HCT116 (cell line): Measurements from ENCODE around the gene KCNMB4. TPM values are rescaled to one million over a fixed set of nuclear protein-coding genes. Genes with fewer than 3 reads are reported as not detected.

ENCODE experiments used
- ATAC-seq: fragments of 200-7000 bp; cut with Tn5 transposase; 2 replicates; pipeline ENCODE4 v1.9.1; 2020; ENCODE audit warnings: mild to moderate bottlenecking, moderate library complexity
- BruUV-seq: library from RNA; stranded (reverse); fragments of 400-500 nt; replicated peaks from 2 replicates; lab custom pipeline; 2021; lab: Mats Ljungman, UMichigan
- CTCF ChIA-PET: fragments of 300-600 bp; sonication (Branson Sonifier 250); formaldehyde crosslinking; loops from one replicate; lab custom pipeline; 2021; ENCODE audit warnings: antibody characterized with exemption; lab: Charles Lee
- POLR2A ChIA-PET: fragments of 300-600, 350-600 bp; sonication (Branson Sonifier 250); formaldehyde crosslinking; loops from one replicate; lab custom pipeline; 2021; ENCODE audit warnings: antibody characterized with exemption; lab: Charles Lee
- RAD21 ChIA-PET, 2 experiments: fragments of 300-600 bp; sonication (Branson Sonifier 250); formaldehyde crosslinking; loops; one replicate each; lab custom pipeline; 2023; ENCODE audit warnings: low total read pairs in 2 of 2; ENCODE audit not compliant: uncharacterized antibody in 2 of 2, unreplicated experiment in 2 of 2, low non-redundant PET in 1 of 2; lab: Charles Lee
- DNase-seq: peaks from one replicate; pipeline ENCODE4 v3.0.0-alpha.2; 2010; ENCODE audit warnings: low read depth, low spot score
- H2AFZ ChIP-seq: fragments of 200-600 bp; shearing (Covaris generic), sonication (generic); 2 replicates; pipeline ENCODE4 v1.6.1; 2017; ENCODE audit warnings: low read depth, mixed run types, mixed read lengths, antibody characterized with exemption, low read length; ENCODE audit not compliant: poor library complexity, severe bottlenecking
- H3K27ac ChIP-seq: 2 replicates; pipeline ENCODE4 v1.5.1; 2012; ENCODE audit warnings: low read depth, low read length
- H3K27me3 ChIP-seq: fragments of 200-600 bp; sonication (generic); 2 replicates; pipeline ENCODE4 v1.6.1; 2016; ENCODE audit warnings: mixed run types, low read length, mixed read lengths; ENCODE audit not compliant: insufficient read depth
- H3K36me3 ChIP-seq, 2 experiments: fragments of 200-500 bp in 1 of 2; fragments of 200-600 bp in 1 of 2; sonication (Bioruptor generic) in 1 of 2; sonication (generic) in 1 of 2; 2 replicates each; pipeline versions ENCODE4 v1.5.1 to v1.6.1; 2014 to 2016; ENCODE audit warnings: low read length in 2 of 2, inconsistent platforms in 1 of 2, mixed read lengths in 1 of 2, mixed run types in 1 of 2; ENCODE audit not compliant: insufficient read depth in 2 of 2, control insufficient read depth in 1 of 2
- H3K4me1 ChIP-seq, 2 experiments: fragments of 200-600 bp in 1 of 2; sonication (generic) in 1 of 2; 2 replicates each; pipeline versions ENCODE4 v1.5.1 to v1.6.1; 2012 to 2017; ENCODE audit warnings: low read length in 2 of 2, inconsistent platforms in 1 of 2, mild to moderate bottlenecking in 1 of 2, mixed read lengths in 1 of 2, mixed run types in 1 of 2, moderate library complexity in 1 of 2; ENCODE audit not compliant: insufficient read depth in 2 of 2, control insufficient read depth in 1 of 2
- H3K4me2 ChIP-seq: fragments of 200-600 bp; sonication (generic); 2 replicates; pipeline ENCODE4 v1.6.1; 2017; ENCODE audit warnings: mixed run types, low read length, mixed read lengths
- H3K4me3 ChIP-seq, 2 experiments: fragments of 200-600 bp in 1 of 2; sonication (generic) in 1 of 2; replicated peaks in 1 of 2; 2 replicates each; pipeline ENCODE4 v1.5.1; 2011 to 2016; ENCODE audit warnings: low read length in 2 of 2, control low read depth in 1 of 2, low read depth in 1 of 2, mild to moderate bottlenecking in 1 of 2, mixed read lengths in 1 of 2, mixed run types in 1 of 2
- H3K79me2 ChIP-seq: fragments of 200-600 bp; sonication (generic); 2 replicates; pipeline ENCODE4 v1.6.1; 2017; ENCODE audit warnings: mild to moderate bottlenecking, mixed run types, low read length, moderate library complexity, mixed read lengths; ENCODE audit not compliant: insufficient read depth
- H3K9ac ChIP-seq: fragments of 200-600 bp; sonication (generic); 2 replicates; pipeline ENCODE4 v1.6.1; 2016; ENCODE audit warnings: low read length, mixed read lengths
- H3K9me2 ChIP-seq: fragments of 200-600 bp; sonication (generic), shearing (Covaris generic); 2 replicates; pipeline ENCODE4 v1.6.1; 2017; ENCODE audit warnings: mixed run types, mild to moderate bottlenecking, moderate library complexity; ENCODE audit not compliant: insufficient read depth
- H3K9me3 ChIP-seq, 2 experiments: fragments of 200-500 bp in 1 of 2; fragments of 200-600 bp in 1 of 2; sonication (Bioruptor generic) in 1 of 2; sonication (generic) in 1 of 2; 2 replicates each; pipeline ENCODE4 v1.6.1; 2014 to 2017; ENCODE audit warnings: low read length in 2 of 2, mixed read lengths in 2 of 2, inconsistent platforms in 1 of 2, low read depth in 1 of 2, mild to moderate bottlenecking in 1 of 2, mixed run types in 1 of 2, moderate library complexity in 1 of 2; ENCODE audit not compliant: control insufficient read depth in 1 of 2, insufficient read depth in 1 of 2
- H4K20me1 ChIP-seq: fragments of 200-600 bp; sonication (generic), shearing (Covaris generic); 2 replicates; pipeline ENCODE4 v1.6.1; 2017; ENCODE audit warnings: mixed run types, mild to moderate bottlenecking, moderate library complexity; ENCODE audit not compliant: insufficient read depth
- CBX3 ChIP-seq: IDR thresholded peaks from 2 replicates; pipeline ENCODE4 v1.6.1; 2012; ENCODE audit warnings: low read depth
- EZH2 ChIP-seq: fragments of 200-600 bp; sonication (generic); IDR thresholded peaks from 2 replicates; pipeline ENCODE4 v1.6.1; 2017; ENCODE audit warnings: antibody characterized with exemption, mixed run types
- FOSL1 ChIP-seq: IDR thresholded peaks from 2 replicates; pipeline ENCODE4 v1.6.1; 2012; ENCODE audit warnings: low read depth
- RAD21 ChIP-seq: IDR thresholded peaks from 2 replicates; pipeline ENCODE4 v1.6.1; 2012; ENCODE audit warnings: low read depth, mild to moderate bottlenecking
- SRF ChIP-seq: IDR thresholded peaks from 2 replicates; pipeline ENCODE4 v1.6.1; 2012; ENCODE audit warnings: low read depth
- ZFX ChIP-seq: fragments of 450-650 bp; IDR thresholded peaks from 2 replicates; pipeline ENCODE4 v1.6.1; 2017
- intact Hi-C: fragments of 100-400 bp; cut with micrococcal nuclease; formaldehyde crosslinking; loops from 2 replicates; pipeline ENCODE4 v1.10.0; 2022
- total RNA-seq: library from RNA; stranded (reverse); gene quantifications from one replicate; pipeline ENCODE4 v1.2.1, GENCODE V29; 2021; ENCODE audit not compliant: unreplicated experiment
- TF ChIP-seq, protein P1 (sequence below): IDR thresholded peaks from 2 replicates; pipeline ENCODE4 v1.6.1; 2012
- TF ChIP-seq, protein P2 (sequence below): IDR thresholded peaks from 2 replicates; pipeline ENCODE4 v1.6.1; 2012; ENCODE audit warnings: low read depth
- TF ChIP-seq, protein P3 (sequence below): IDR thresholded peaks from 2 replicates; pipeline ENCODE4 v1.6.1; 2011; ENCODE audit warnings: mild to moderate bottlenecking, low read length, moderate library complexity; ENCODE audit not compliant: insufficient replicate concordance; ENCODE audit errors: extremely low read depth
- TF ChIP-seq, protein P4 (sequence below): IDR thresholded peaks from 2 replicates; pipeline ENCODE4 v1.6.1; 2012

Gene KCNMB4
- total RNA-seq, 1 experiment from 2014 or later = 5.0 TPM

DNA sequence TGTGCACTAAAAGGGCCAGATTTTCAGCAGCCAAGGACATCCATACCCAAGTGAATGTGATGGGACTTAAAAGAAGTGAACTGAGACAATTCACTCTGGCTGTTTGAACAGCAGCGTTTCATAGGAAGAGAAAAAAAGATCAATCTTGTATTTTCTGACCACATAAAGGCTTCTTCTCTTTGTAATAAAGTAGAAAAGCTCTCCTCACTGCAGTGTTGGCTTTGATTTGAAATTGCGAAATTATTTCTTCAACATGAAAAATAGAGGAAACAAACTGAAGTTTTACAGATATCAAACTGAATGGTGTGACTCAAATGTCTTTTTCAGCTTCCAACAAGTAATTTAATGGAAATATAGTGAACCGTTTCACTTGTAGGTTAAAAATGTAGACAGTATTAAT, 11.3 kb upstream of the KCNMB4 start:
- Histone ChIP-seq H3K4me2 (no peak overlapping the region), H2AFZ (no peak overlapping the region), H3K9ac (no peak overlapping the region), H3K27ac (no peak overlapping the region), H3K4me3 (no peak overlapping the region), H3K4me1 (no peaks in the 10 kb centered on the region), H3K36me3 (peaks cover 0 to 13% of the 10 kb centered on the region in 2 experiments; a peak in 2 of 4 replicates), H3K9me2 (no peaks in the 10 kb centered on the region), H3K27me3 (no peaks in the 10 kb centered on the region), H4K20me1 (no peaks in the 10 kb centered on the region), H3K79me2 (no peaks in the 10 kb centered on the region), H3K9me3 (no peaks in the 10 kb centered on the region)
- POLR2A ChIA-PET = no interaction called here
- CTCF ChIA-PET = no interaction called here
- ATAC-seq (no peak), DNase-seq (no peak)
- BruUV-seq = no TSS peak
- TF ChIP-seq, protein P1, sequence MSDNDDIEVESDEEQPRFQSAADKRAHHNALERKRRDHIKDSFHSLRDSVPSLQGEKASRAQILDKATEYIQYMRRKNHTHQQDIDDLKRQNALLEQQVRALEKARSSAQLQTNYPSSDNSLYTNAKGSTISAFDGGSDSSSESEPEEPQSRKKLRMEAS = no peak
- TF ChIP-seq FOSL1 (no peak), EZH2 (no peak), ZFX (no peak)
- intact Hi-C loops = no loop called here
- RAD21 ChIA-PET = no interaction called here

DNA sequence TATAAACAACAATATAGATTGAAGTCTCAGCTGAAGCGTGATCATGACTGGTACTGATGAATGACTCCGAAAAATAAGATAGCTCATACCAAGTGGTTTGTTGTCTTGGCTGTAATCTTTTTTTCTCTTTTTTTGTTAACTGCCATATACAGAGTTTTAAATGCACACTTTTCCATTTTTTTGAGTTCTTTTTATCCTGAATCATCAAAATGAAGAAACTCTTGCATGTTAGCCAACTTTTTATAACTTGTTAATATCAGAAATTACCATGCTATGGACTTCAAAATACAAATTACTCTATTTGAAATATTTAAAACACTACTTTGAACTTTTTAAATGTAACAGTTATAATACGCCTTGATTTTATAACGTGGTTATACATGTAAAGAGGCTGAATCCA, 10.1 kb upstream of the KCNMB4 start:
- H3K9me2 ChIP-seq = no peaks in the 10 kb centered on the region
- no peak overlapping the region for H2AFZ ChIP-seq
- no peaks in the 10 kb centered on the region for H3K27me3 ChIP-seq
- TF ChIP-seq, protein P2, sequence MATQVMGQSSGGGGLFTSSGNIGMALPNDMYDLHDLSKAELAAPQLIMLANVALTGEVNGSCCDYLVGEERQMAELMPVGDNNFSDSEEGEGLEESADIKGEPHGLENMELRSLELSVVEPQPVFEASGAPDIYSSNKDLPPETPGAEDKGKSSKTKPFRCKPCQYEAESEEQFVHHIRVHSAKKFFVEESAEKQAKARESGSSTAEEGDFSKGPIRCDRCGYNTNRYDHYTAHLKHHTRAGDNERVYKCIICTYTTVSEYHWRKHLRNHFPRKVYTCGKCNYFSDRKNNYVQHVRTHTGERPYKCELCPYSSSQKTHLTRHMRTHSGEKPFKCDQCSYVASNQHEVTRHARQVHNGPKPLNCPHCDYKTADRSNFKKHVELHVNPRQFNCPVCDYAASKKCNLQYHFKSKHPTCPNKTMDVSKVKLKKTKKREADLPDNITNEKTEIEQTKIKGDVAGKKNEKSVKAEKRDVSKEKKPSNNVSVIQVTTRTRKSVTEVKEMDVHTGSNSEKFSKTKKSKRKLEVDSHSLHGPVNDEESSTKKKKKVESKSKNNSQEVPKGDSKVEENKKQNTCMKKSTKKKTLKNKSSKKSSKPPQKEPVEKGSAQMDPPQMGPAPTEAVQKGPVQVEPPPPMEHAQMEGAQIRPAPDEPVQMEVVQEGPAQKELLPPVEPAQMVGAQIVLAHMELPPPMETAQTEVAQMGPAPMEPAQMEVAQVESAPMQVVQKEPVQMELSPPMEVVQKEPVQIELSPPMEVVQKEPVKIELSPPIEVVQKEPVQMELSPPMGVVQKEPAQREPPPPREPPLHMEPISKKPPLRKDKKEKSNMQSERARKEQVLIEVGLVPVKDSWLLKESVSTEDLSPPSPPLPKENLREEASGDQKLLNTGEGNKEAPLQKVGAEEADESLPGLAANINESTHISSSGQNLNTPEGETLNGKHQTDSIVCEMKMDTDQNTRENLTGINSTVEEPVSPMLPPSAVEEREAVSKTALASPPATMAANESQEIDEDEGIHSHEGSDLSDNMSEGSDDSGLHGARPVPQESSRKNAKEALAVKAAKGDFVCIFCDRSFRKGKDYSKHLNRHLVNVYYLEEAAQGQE = no peak
- TF ChIP-seq, protein P3, sequence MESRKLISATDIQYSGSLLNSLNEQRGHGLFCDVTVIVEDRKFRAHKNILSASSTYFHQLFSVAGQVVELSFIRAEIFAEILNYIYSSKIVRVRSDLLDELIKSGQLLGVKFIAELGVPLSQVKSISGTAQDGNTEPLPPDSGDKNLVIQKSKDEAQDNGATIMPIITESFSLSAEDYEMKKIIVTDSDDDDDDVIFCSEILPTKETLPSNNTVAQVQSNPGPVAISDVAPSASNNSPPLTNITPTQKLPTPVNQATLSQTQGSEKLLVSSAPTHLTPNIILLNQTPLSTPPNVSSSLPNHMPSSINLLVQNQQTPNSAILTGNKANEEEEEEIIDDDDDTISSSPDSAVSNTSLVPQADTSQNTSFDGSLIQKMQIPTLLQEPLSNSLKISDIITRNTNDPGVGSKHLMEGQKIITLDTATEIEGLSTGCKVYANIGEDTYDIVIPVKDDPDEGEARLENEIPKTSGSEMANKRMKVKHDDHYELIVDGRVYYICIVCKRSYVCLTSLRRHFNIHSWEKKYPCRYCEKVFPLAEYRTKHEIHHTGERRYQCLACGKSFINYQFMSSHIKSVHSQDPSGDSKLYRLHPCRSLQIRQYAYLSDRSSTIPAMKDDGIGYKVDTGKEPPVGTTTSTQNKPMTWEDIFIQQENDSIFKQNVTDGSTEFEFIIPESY = no peak
- TF ChIP-seq, protein P4, sequence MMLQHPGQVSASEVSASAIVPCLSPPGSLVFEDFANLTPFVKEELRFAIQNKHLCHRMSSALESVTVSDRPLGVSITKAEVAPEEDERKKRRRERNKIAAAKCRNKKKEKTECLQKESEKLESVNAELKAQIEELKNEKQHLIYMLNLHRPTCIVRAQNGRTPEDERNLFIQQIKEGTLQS = no peak
- TF ChIP-seq RAD21 = no peak
- TF ChIP-seq CBX3 = no peak
- no peak for TF ChIP-seq EZH2
- no peak for TF ChIP-seq SRF
- TF ChIP-seq, all 23 proteins: peak for 0
- H3K9me3 ChIP-seq = no peaks in the 10 kb centered on the region
- CTCF ChIA-PET = no interaction called here
- no peak overlapping the region for H3K4me3 ChIP-seq
- intact Hi-C loops = no loop called here
- no peaks in the 10 kb centered on the region for H4K20me1 ChIP-seq
- no peaks in the 10 kb centered on the region for H3K79me2 ChIP-seq
- no TSS peak for BruUV-seq
- ATAC-seq (no peak), DNase-seq (no peak)
- H3K9ac ChIP-seq = no peak overlapping the region
- RAD21 ChIA-PET = interaction anchor here in 1 of 2 experiments (0.6 kb wide), 1 partner anchor 113 kb away, joined by 3 read pairs; no protein-coding TSS in a partner anchor
- peaks cover 0 to 13% of the 10 kb centered on the region in 2 experiments; a peak in 2 of 4 replicates for H3K36me3 ChIP-seq
- POLR2A ChIA-PET = no interaction called here
- no peaks in the 10 kb centered on the region for H3K4me1 ChIP-seq
- H3K4me2 ChIP-seq = no peak overlapping the region
- no peak overlapping the region for H3K27ac ChIP-seq
